Panc1 (cell line): ENCODE measurements around the gene APOF.

Source experiments
- CTCF ChIP-seq: fragments of 450-650 bp; IDR thresholded peaks from 2 replicates; pipeline ENCODE4 v1.5.1; 2017; ENCODE audit warnings: mild to moderate bottlenecking
- POLR2AphosphoS5 ChIP-seq: IDR thresholded peaks from 2 replicates; pipeline ENCODE4 v1.6.1; 2012; ENCODE audit warnings: mild to moderate bottlenecking, low read depth, low read length, moderate library complexity
- REST ChIP-seq, 2 experiments: IDR thresholded peaks; 2 replicates each; pipeline ENCODE4 v1.6.1; 2011 to 2012; ENCODE audit warnings: low read depth in 2 of 2, control low read depth in 1 of 2, low read length in 1 of 2, mild to moderate bottlenecking in 1 of 2, moderate library complexity in 1 of 2; ENCODE audit not compliant: insufficient read depth in 1 of 2
- SIN3A ChIP-seq: IDR thresholded peaks from 2 replicates; pipeline ENCODE4 v1.6.1; 2012; ENCODE audit warnings: low read depth, mild to moderate bottlenecking, low read length, moderate library complexity, borderline replicate concordance; ENCODE audit not compliant: insufficient read depth
- TCF7L2 ChIP-seq: IDR thresholded peaks from 2 replicates; pipeline ENCODE4 v1.6.1; 2011; ENCODE audit warnings: mild to moderate bottlenecking, low read depth, low read length, inconsistent platforms

- TF ChIP-seq CTCF: no peak
- no peak for TF ChIP-seq POLR2AphosphoS5
- TF ChIP-seq REST (IDR thresholded peaks at IDR 0.05; ENCODE audit: insufficient read depth in 1 of 2, low read depth in 2 of 2, low read length in 1 of 2): no peak
- TF ChIP-seq SIN3A: no peak
- no peak for TF ChIP-seq TCF7L2
Measured at GRCh38 chr12:56361487-56362129, 1.0 kb downstream of the APOF start.
